ENCODE data around the gene C11orf86.
A peak's percentile ranks its signal among the peaks of the same experiment; 100 is the strongest.

C11orf86 gene

GRCh38 chr11:66978717-66979116, 3.6 kb downstream of the C11orf86 start:
- DNase-seq (ENCODE audit: low read depth), result no peak
- H3K4me3 ChIP-seq (ENCODE audit: low read depth, low read length), result no peak overlapping the region
- in situ Hi-C loops (cut with HindIII; ENCODE audit: low sequenced_read_pairs), result no loop called here
- TF ChIP-seq CTCF (IDR thresholded peaks at IDR 0.05; ENCODE audit: low read depth, low read length, missing control alignments), result no peak

GRCh38 chr11:66979336-66979980, 4.4 kb downstream of the C11orf86 start:
- in situ Hi-C loops (cut with HindIII; ENCODE audit: low sequenced_read_pairs), result no loop called here
- no peak for DNase-seq (ENCODE audit: low read depth)
- TF ChIP-seq CTCF (IDR thresholded peaks at IDR 0.05; ENCODE audit: low read depth, low read length, missing control alignments), result no peak
- H3K4me3 ChIP-seq (ENCODE audit: low read depth, low read length), result no peak overlapping the region

GRCh38 chr11:66981976-66982578, 7.0 kb downstream of the C11orf86 start:
- no peak for TF ChIP-seq CTCF (IDR thresholded peaks at IDR 0.05; ENCODE audit: low read depth, low read length, missing control alignments)
- no peak overlapping the region for H3K4me3 ChIP-seq (ENCODE audit: low read depth, low read length)
- DNase-seq (ENCODE audit: low read depth), result peak; percentile 91
- in situ Hi-C loops (cut with HindIII; ENCODE audit: low sequenced_read_pairs), result no loop called here

GRCh38 chr11:66983275-66983924, 8.3 kb downstream of the C11orf86 start:
- no peak overlapping the region for H3K4me3 ChIP-seq (ENCODE audit: low read depth, low read length)
- DNase-seq (ENCODE audit: low read depth), result no peak
- TF ChIP-seq CTCF (IDR thresholded peaks at IDR 0.05; ENCODE audit: low read depth, low read length, missing control alignments), result no peak
- in situ Hi-C loops (cut with HindIII; ENCODE audit: low sequenced_read_pairs), result no loop called here

- DNase-seq (ENCODE audit: low read depth), result no peak
- in situ Hi-C loops (cut with HindIII; ENCODE audit: low sequenced_read_pairs), result no loop called here
- no peak for TF ChIP-seq CTCF (IDR thresholded peaks at IDR 0.05; ENCODE audit: low read depth, low read length, missing control alignments)
- H3K4me3 ChIP-seq (ENCODE audit: low read depth, low read length), result no peak overlapping the region
Measured at GRCh38 chr11:66985508-66986177, 10.5 kb downstream of the C11orf86 start.

- no peak overlapping the region for H3K4me3 ChIP-seq (ENCODE audit: low read depth, low read length)
- TF ChIP-seq CTCF (IDR thresholded peaks at IDR 0.05; ENCODE audit: low read depth, low read length, missing control alignments), result no peak
- DNase-seq (ENCODE audit: low read depth), result no peak
- in situ Hi-C loops (cut with HindIII; ENCODE audit: low sequenced_read_pairs), result no loop called here
Measured at GRCh38 chr11:66986178-66986545, 11.1 kb downstream of the C11orf86 start.

All from astrocyte of the cerebellum (primary cell).